Smooth muscle cell (in vitro differentiated cells): ENCODE measurements around the gene FNDC11. TPM values are rescaled to one million over a fixed set of nuclear protein-coding genes. Genes with fewer than 3 reads are reported as not detected.

Experiments
- DNase-seq: peaks from one replicate; lab custom pipeline; 2025; ENCODE audit not compliant: unreplicated experiment; lab: John Stamatoyannopoulos, UW
- H2AFZ ChIP-seq: fragments of 200-600 bp; sonication (generic); 2 replicates; pipeline ENCODE4 v1.6.0; 2016; ENCODE audit warnings: antibody characterized with exemption, low read depth, mild to moderate bottlenecking
- H3F3A ChIP-seq: fragments of 200-600 bp; sonication (generic); 2 replicates; pipeline ENCODE4 v1.6.0; 2017; ENCODE audit warnings: antibody characterized with exemption, low read depth
- H3K27ac ChIP-seq: fragments of 200-600 bp; sonication (generic); 2 replicates; pipeline ENCODE4 v1.5.1; 2016; ENCODE audit warnings: low read depth, mild to moderate bottlenecking
- H3K27me3 ChIP-seq: fragments of 200-600 bp; sonication (generic); 2 replicates; pipeline ENCODE4 v1.6.1; 2016; ENCODE audit warnings: low read depth, mild to moderate bottlenecking
- H3K36me3 ChIP-seq: fragments of 200-600 bp; sonication (generic); 2 replicates; pipeline ENCODE4 v1.5.1; 2016; ENCODE audit warnings: low read depth
- H3K4me1 ChIP-seq: fragments of 200-600 bp; sonication (generic); 2 replicates; pipeline ENCODE4 v1.5.1; 2016; ENCODE audit warnings: low read depth
- H3K4me2 ChIP-seq: fragments of 200-600 bp; sonication (generic); 2 replicates; pipeline ENCODE4 v1.6.0; 2016; ENCODE audit warnings: mild to moderate bottlenecking
- H3K4me3 ChIP-seq: fragments of 200-600 bp; sonication (generic); 2 replicates; pipeline ENCODE4 v1.5.1; 2016; ENCODE audit warnings: mild to moderate bottlenecking
- H3K79me2 ChIP-seq: fragments of 200-600 bp; sonication (generic); 2 replicates; pipeline ENCODE4 v1.6.0; 2016; ENCODE audit warnings: low read depth, mild to moderate bottlenecking
- H3K9ac ChIP-seq: fragments of 200-600 bp; sonication (generic); 2 replicates; pipeline ENCODE4 v1.6.0; 2016; ENCODE audit warnings: low read depth
- H3K9me3 ChIP-seq: fragments of 200-600 bp; sonication (generic); replicated peaks from 2 replicates; pipeline ENCODE4 v1.5.1; 2016; ENCODE audit warnings: low read depth
- H4K20me1 ChIP-seq: fragments of 200-600 bp; sonication (generic); 2 replicates; pipeline ENCODE4 v1.6.0; 2016; ENCODE audit warnings: low read depth
- WGBS: methylation state at CpG from one replicate; pipeline ENCODE4 v1.1.7; 2016; ENCODE audit warnings: low lambda C conversion rate; 5-methylcytosine and 5-hydroxymethylcytosine counted together
- polyA plus RNA-seq: library from polyadenylated mRNA; unstranded; fragments of >200 nt; fragmentation: Nextera tagmentation; extraction: Ambion mirVana; gene quantifications from 2 replicates; pipeline ENCODE4 v1.2.1, GENCODE V29; 2016
- total RNA-seq: library from RNA; depleted of rRNA; stranded (reverse); fragments of >200 nt; gene quantifications from 2 replicates; pipeline ENCODE4 v1.2.3, GENCODE V29; 2014
- TF ChIP-seq, protein P1 (sequence below): fragments of 200-600 bp; sonication (generic); IDR thresholded peaks from 2 replicates; pipeline ENCODE4 v1.5.1; 2017; ENCODE audit warnings: borderline replicate concordance, mild to moderate bottlenecking, antibody characterized with exemption; ENCODE audit not compliant: insufficient read depth, poor library complexity, severe bottlenecking

Gene FNDC11
- total and polyA plus RNA-seq, 2 experiments from 2014 or later, result 0.72 to 3.6 TPM

DNA sequence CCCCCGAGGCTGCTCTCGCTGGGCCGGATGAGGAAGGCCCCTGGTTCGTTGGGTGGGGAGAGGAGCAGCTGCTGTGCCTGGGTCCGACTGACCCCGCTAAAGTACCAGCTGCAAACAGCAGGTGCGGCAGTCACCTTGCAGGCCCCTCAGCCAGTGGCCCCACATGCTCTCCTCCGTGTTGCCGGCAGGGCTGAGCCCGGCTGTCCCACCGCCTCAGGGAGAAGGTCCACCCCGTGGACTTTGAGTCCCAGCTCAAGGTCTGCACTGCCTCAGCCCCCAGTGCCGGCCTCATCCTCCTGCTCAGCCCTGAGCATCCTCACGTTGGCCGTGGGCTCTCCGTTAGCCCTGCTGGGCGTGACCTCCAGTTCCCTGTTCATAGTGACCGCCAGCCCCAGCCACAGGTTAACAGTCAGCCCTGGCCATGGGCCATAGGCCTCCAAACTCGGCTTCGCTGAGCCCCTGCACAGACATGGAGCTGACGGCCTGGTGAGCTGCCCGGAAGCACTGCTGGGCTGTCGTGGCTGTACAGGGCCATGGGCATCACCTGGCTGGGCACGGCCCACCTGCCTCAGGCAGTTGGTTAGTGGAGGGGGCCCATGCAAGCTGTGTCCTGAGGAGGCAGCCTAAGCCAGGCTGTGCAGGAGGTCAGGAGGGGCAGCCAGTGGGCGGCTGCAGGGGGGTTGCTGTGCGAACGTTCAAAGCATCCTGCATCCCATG lies 9.6 kb upstream of the FNDC11 start:
- H3K36me3 ChIP-seq, result no peaks in the 10 kb centered on the region
- no peaks in the 10 kb centered on the region for H4K20me1 ChIP-seq
- no peaks in the 10 kb centered on the region for H3K9me3 ChIP-seq
- H3K27me3 ChIP-seq, result no peaks in the 10 kb centered on the region
- no peaks in the 10 kb centered on the region for H3F3A ChIP-seq
- H3K79me2 ChIP-seq, result no peaks in the 10 kb centered on the region
- no peak overlapping the region for H3K27ac ChIP-seq
- DNase-seq, result no peak
- no peak overlapping the region for H3K9ac ChIP-seq
- H2AFZ ChIP-seq, result no peak overlapping the region
- no peak overlapping the region for H3K4me2 ChIP-seq
- no peak overlapping the region for H3K4me3 ChIP-seq
- no peaks in the 10 kb centered on the region for H3K4me1 ChIP-seq
- 90% methylated on average over 24 of the region's 27 CpGs for WGBS
- TF ChIP-seq, protein P1, sequence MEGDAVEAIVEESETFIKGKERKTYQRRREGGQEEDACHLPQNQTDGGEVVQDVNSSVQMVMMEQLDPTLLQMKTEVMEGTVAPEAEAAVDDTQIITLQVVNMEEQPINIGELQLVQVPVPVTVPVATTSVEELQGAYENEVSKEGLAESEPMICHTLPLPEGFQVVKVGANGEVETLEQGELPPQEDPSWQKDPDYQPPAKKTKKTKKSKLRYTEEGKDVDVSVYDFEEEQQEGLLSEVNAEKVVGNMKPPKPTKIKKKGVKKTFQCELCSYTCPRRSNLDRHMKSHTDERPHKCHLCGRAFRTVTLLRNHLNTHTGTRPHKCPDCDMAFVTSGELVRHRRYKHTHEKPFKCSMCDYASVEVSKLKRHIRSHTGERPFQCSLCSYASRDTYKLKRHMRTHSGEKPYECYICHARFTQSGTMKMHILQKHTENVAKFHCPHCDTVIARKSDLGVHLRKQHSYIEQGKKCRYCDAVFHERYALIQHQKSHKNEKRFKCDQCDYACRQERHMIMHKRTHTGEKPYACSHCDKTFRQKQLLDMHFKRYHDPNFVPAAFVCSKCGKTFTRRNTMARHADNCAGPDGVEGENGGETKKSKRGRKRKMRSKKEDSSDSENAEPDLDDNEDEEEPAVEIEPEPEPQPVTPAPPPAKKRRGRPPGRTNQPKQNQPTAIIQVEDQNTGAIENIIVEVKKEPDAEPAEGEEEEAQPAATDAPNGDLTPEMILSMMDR, result no peak

DNA sequence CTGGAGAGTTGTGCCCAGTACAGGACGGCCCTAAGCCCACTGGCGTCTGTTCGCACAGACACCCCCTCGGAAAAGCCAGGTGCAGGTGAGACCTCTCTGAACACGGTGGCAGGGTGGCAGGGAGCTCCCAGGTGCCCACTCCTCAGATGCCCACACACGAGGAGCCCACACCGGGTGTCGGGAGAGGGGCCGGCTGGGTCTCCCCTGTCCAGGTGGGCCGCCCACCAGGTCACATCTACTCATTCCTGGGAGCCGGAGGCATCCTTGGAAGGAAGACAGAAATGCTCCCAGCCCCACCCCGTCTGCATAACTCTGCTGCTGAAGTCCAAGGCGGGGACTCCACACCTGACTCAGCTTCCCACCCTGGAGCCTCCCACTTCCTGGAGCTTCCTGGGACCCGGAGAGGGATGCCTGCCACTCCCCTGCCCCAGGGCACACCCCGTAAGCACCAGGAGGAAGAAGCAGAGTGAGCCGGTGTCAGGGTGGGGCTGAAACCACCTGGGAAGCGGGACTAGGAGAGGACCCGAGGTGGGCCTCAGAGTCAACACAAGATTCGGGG lies 8.9 kb upstream of the FNDC11 start:
- H3K4me3 ChIP-seq, result no peak overlapping the region
- no peak overlapping the region for H3K27ac ChIP-seq
- no peaks in the 10 kb centered on the region for H3K27me3 ChIP-seq
- H3K79me2 ChIP-seq, result no peaks in the 10 kb centered on the region
- no peaks in the 10 kb centered on the region for H4K20me1 ChIP-seq
- H3K4me2 ChIP-seq, result no peak overlapping the region
- H3K9ac ChIP-seq, result no peak overlapping the region
- no peaks in the 10 kb centered on the region for H3K36me3 ChIP-seq
- H3K9me3 ChIP-seq, result no peaks in the 10 kb centered on the region
- WGBS, result 68% methylated on average over 18 of the region's 19 CpGs
- H3F3A ChIP-seq, result no peaks in the 10 kb centered on the region
- TF ChIP-seq, protein P1, result no peak
- H2AFZ ChIP-seq, result no peak overlapping the region
- no peak for DNase-seq
- no peaks in the 10 kb centered on the region for H3K4me1 ChIP-seq

DNA sequence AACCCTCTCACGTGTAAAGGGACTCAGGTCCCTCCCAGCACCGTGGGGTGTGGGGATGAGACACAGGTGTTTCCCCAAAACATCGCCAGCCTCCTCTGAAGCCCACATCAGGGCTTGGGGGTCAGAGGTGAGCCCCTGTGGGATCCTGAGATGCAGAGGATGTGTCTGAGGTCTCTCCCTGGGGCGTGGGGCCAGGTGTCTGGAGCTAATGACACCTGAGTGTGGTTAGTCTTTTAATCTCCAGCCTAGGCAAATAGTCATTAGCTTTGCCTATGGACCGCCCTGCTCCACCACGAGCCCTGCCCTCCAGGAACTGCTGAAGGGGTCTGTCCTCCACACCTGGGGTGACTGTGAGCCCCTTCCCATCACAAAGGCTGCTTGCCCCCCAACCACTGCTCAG lies 8.1 kb upstream of the FNDC11 start:
- WGBS, result 88% methylated on average over 6 of the region's 6 CpGs
- Histone ChIP-seq H3K27ac (no peak overlapping the region), H3K9ac (no peak overlapping the region), H3K4me2 (no peak overlapping the region), H3K4me1 (no peaks in the 10 kb centered on the region), H3K9me3 (no peaks in the 10 kb centered on the region), H3K79me2 (no peaks in the 10 kb centered on the region), H4K20me1 (no peaks in the 10 kb centered on the region), H3K27me3 (no peaks in the 10 kb centered on the region), H2AFZ (no peak overlapping the region), H3K36me3 (no peaks in the 10 kb centered on the region), H3F3A (no peaks in the 10 kb centered on the region), H3K4me3 (no peak overlapping the region)
- no peak for DNase-seq
- TF ChIP-seq, protein P1, result no peak
